A549 (cell line): ENCODE measurements around the gene AGBL4. TPM values are rescaled to one million over a fixed set of nuclear protein-coding genes. Genes with fewer than 3 reads are reported as not detected.

Experiments used
- ATAC-seq, 2 experiments: fragments of 200-7000 bp in 1 of 2; fragments of >200 bp in 1 of 2; cut with Nextera tagmentation in 1 of 2; cut with Tn5 transposase in 1 of 2; 3 replicates each; pipeline versions ENCODE4 v1.8.0 to v1.9.1; 2018 to 2020; ENCODE audit warnings: mild to moderate bottlenecking in 1 of 2, moderate library complexity in 1 of 2
- CTCF ChIA-PET: fragments of 300-600 bp; sonication (Branson Sonifier 250); formaldehyde crosslinking; extraction: SDS; loops from one replicate; lab custom pipeline; 2021; ENCODE audit warnings: antibody characterized with exemption, inconsistent platforms; lab: Yijun Ruan, JAX
- POLR2A ChIA-PET: fragments of 350-600 bp; formaldehyde crosslinking; extraction: SDS; loops from one replicate; lab custom pipeline; 2021; ENCODE audit warnings: antibody characterized with exemption, inconsistent platforms; lab: Yijun Ruan, JAX
- DNase-seq, 2 experiments: peaks; one replicate each; pipeline versions ENCODE4 v3.0.0 to v3.0.0-alpha.2; 2011 to 2016; ENCODE audit warnings: low read depth in 1 of 2, low spot score in 1 of 2
- FAIRE-seq: peaks from 2 replicates; lab custom pipeline; 2011; peaks lifted over from hg19 to GRCh38; lab: Jason Lieb, UNC
- H3K27ac ChIP-seq, 2 experiments: fragments of >200 bp; sonication (Bioruptor Twin); formaldehyde crosslinking; 3 replicates each; pipeline ENCODE4 v1.5.1; 2016 to 2017
- H3K4me1 ChIP-seq: fragments of >200 bp; sonication (Bioruptor Twin); formaldehyde crosslinking; 3 replicates; pipeline ENCODE4 v1.6.1; 2016
- H3K4me2 ChIP-seq: fragments of >200 bp; sonication (Bioruptor Twin); formaldehyde crosslinking; 3 replicates; pipeline ENCODE4 v1.6.1; 2016
- H3K4me3 ChIP-seq: fragments of >200 bp; sonication (Bioruptor Twin); formaldehyde crosslinking; 3 replicates; pipeline ENCODE4 v1.5.1; 2016
- H3K9me3 ChIP-seq: fragments of >200 bp; sonication (Bioruptor Twin); formaldehyde crosslinking; 3 replicates; pipeline ENCODE4 v1.6.1; 2016
- BHLHE40 ChIP-seq: IDR thresholded peaks from 2 replicates; pipeline ENCODE4 v1.6.1; 2012; ENCODE audit warnings: low read depth, low read length, inconsistent platforms
- CHD2 ChIP-seq: fragments of 150-350 bp; IDR thresholded peaks from 2 replicates; pipeline ENCODE4 v1.6.1; 2014; ENCODE audit warnings: low read length; ENCODE audit not compliant: partially characterized antibody
- FOXS1 ChIP-seq: fragments of 250-450 bp; sonication (Bioruptor Pico); IDR thresholded peaks from 2 replicates; pipeline ENCODE4 v1.5.0; 2020; ENCODE audit warnings: mild to moderate bottlenecking, moderate library complexity
- HOXA7 ChIP-seq: fragments of 250-450 bp; sonication (Bioruptor Pico); IDR thresholded peaks from 2 replicates; pipeline ENCODE4 v1.5.0; 2020; ENCODE audit warnings: mild to moderate bottlenecking, moderate library complexity
- HOXB13 ChIP-seq: fragments of 250-450 bp; sonication (Bioruptor Pico); IDR thresholded peaks from 2 replicates; pipeline ENCODE4 v1.5.0; 2020; ENCODE audit warnings: low read depth, mild to moderate bottlenecking, moderate library complexity
- HOXB5 ChIP-seq: fragments of 250-450 bp; sonication (Bioruptor Pico); IDR thresholded peaks from 2 replicates; pipeline ENCODE4 v1.5.0; 2020; ENCODE audit warnings: mild to moderate bottlenecking, moderate library complexity
- JUN ChIP-seq, 2 experiments: fragments of >200 bp; sonication (Bioruptor Twin); formaldehyde crosslinking; IDR thresholded peaks; 2 replicates in 1 of 2; 3 replicates in 1 of 2; pipeline ENCODE4 v1.6.1; 2016 to 2017
- JUNB ChIP-seq: fragments of >200 bp; sonication (Bioruptor Twin); formaldehyde crosslinking; IDR thresholded peaks from 2 replicates; pipeline ENCODE4 v1.6.1; 2016
- KDM1A ChIP-seq: fragments of 200-600 bp; sonication (generic); IDR thresholded peaks from 2 replicates; pipeline ENCODE4 v1.6.1; 2016; ENCODE audit warnings: low read depth, mild to moderate bottlenecking
- KDM5A ChIP-seq: fragments of 200-600 bp; sonication (generic); IDR thresholded peaks from 2 replicates; pipeline ENCODE4 v1.6.1; 2016; ENCODE audit warnings: antibody characterized with exemption, mild to moderate bottlenecking
- MAFK ChIP-seq: fragments of 450-650 bp; IDR thresholded peaks from 2 replicates; pipeline ENCODE4 v1.6.1; 2014; ENCODE audit not compliant: partially characterized antibody
- NPAS2 ChIP-seq: fragments of 250-450 bp; sonication (Bioruptor Pico); IDR thresholded peaks from 2 replicates; pipeline ENCODE4 v1.8.0; 2022; ENCODE audit warnings: mild to moderate bottlenecking, moderate library complexity, borderline replicate concordance
- NR3C1 ChIP-seq: fragments of >200 bp; sonication (Bioruptor Twin); formaldehyde crosslinking; IDR thresholded peaks from 3 replicates; pipeline ENCODE4 v1.6.1; 2017
- POLR2A ChIP-seq: IDR thresholded peaks from 2 replicates; pipeline ENCODE4 v1.6.1; 2012; ENCODE audit warnings: mild to moderate bottlenecking, low read length
- POLR2AphosphoS2 ChIP-seq: conservative IDR thresholded peaks from 2 replicates; pipeline ENCODE4 v1.6.1; 2012; ENCODE audit warnings: low read length, improper control_type of control experiment, inconsistent platforms
- RARB ChIP-seq: fragments of 250-450 bp; sonication (Bioruptor Pico); IDR thresholded peaks from 2 replicates; pipeline ENCODE4 v1.8.0; 2021; ENCODE audit warnings: mild to moderate bottlenecking, moderate library complexity
- TFCP2L1 ChIP-seq: fragments of 250-450 bp; sonication (Bioruptor Pico); IDR thresholded peaks from 2 replicates; pipeline ENCODE4 v1.5.0; 2021; ENCODE audit warnings: mild to moderate bottlenecking
- ZNF302 ChIP-seq: fragments of 250-450 bp; sonication (Bioruptor Pico); IDR thresholded peaks from 2 replicates; pipeline ENCODE4 v1.9.0; 2021; ENCODE audit warnings: inconsistent platforms, mild to moderate bottlenecking, moderate library complexity
- WGBS: methylation state at CpG from one replicate; pipeline ENCODE4 v1.1.6; 2017; ENCODE audit errors: missing lambda C conversion rate; 5-methylcytosine and 5-hydroxymethylcytosine counted together
- polyA plus RNA-seq, 4 experiments: library from polyadenylated mRNA; depleted of rRNA in 3 of 4; stranded (reverse); fragments of >200 nt; fragmentation: RNase III in 1 of 4; extraction: RNeasy Plus Mini Kit Qiagen cat#74134 plus additional on column Dnase treatment in 1 of 4; gene quantifications; 2 replicates in 3 of 4; 3 replicates in 1 of 4; pipeline ENCODE4 v1.2.3, GENCODE V29; 2011 to 2017
- TF ChIP-seq, protein P1 (sequence below): fragments of 200-600 bp; sonication (generic); IDR thresholded peaks from 2 replicates; pipeline ENCODE4 v1.6.1; 2016; ENCODE audit warnings: antibody characterized with exemption, mild to moderate bottlenecking, moderate library complexity
- TF ChIP-seq, protein P2 (sequence below): fragments of >200 bp; sonication (Bioruptor Twin); formaldehyde crosslinking; IDR thresholded peaks from 3 replicates; pipeline ENCODE4 v1.5.1; 2016

AGBL4 gene
- polyA plus RNA-seq, 2 of the 4 experiments (the other 2 are of a cell fraction), result not detected

DNA sequence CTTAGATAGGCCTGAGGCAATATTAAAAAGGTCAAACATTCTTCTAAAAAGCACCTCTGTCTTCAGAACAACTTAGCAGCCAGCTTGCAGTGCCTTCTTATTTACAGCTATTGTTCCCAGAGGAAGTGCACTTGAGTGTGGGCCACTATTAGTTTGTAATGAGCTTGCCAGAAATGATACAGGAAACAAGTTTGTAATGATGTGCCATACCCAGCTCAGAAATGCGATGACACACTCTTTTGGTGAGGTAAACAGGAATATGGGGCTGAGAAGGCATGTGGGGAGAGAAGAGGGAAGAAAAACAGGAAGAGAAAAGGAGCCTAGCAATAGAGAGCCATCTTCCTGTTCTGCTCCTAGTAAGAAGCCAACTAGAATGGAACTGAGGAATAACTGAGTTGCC, 295.4 kb downstream of the AGBL4 start:
- CTCF ChIA-PET, result no interaction called here
- no peak for DNase-seq
- H3K4me1 ChIP-seq, result no peaks in the 10 kb centered on the region
- TF ChIP-seq HOXB13 (CRISPR knock-in tag) (no peak), FOXS1 (CRISPR knock-in tag) (no peak), NPAS2 (CRISPR knock-in tag) (no peak), KDM1A (no peak), NR3C1 (no peak), POLR2AphosphoS2 (no peak)
- TF ChIP-seq, protein P1, sequence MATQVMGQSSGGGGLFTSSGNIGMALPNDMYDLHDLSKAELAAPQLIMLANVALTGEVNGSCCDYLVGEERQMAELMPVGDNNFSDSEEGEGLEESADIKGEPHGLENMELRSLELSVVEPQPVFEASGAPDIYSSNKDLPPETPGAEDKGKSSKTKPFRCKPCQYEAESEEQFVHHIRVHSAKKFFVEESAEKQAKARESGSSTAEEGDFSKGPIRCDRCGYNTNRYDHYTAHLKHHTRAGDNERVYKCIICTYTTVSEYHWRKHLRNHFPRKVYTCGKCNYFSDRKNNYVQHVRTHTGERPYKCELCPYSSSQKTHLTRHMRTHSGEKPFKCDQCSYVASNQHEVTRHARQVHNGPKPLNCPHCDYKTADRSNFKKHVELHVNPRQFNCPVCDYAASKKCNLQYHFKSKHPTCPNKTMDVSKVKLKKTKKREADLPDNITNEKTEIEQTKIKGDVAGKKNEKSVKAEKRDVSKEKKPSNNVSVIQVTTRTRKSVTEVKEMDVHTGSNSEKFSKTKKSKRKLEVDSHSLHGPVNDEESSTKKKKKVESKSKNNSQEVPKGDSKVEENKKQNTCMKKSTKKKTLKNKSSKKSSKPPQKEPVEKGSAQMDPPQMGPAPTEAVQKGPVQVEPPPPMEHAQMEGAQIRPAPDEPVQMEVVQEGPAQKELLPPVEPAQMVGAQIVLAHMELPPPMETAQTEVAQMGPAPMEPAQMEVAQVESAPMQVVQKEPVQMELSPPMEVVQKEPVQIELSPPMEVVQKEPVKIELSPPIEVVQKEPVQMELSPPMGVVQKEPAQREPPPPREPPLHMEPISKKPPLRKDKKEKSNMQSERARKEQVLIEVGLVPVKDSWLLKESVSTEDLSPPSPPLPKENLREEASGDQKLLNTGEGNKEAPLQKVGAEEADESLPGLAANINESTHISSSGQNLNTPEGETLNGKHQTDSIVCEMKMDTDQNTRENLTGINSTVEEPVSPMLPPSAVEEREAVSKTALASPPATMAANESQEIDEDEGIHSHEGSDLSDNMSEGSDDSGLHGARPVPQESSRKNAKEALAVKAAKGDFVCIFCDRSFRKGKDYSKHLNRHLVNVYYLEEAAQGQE, result no peak
- H3K9me3 ChIP-seq, result no peaks in the 10 kb centered on the region
- H3K4me2 ChIP-seq, result no peak overlapping the region
- 0% methylated on average over 1 of the region's 1 CpG for WGBS
- ATAC-seq, result no peak
- no peak overlapping the region for H3K27ac ChIP-seq
- no peak for FAIRE-seq
- H3K4me3 ChIP-seq, result no peak overlapping the region
- POLR2A ChIA-PET, result no interaction called here

DNA sequence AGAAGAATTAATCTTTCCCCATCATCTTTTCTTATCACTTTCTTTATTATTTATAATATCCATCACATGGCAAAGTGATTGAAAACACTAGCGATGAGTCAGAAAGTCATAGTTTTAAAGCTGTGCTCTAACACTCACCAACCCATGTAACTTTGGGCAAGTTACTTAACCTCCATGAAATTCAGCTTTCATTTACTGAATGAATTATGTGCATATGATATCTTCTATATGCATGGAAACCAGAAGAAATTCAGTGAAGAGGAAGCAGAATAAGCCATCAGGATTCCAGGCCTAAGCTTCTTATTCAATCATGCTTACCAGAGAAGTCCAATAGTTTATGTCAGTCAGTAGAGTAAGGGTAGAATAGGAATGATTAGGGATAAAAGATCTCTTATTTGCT, 300.1 kb downstream of the AGBL4 start:
- Histone ChIP-seq H3K27ac (no peak overlapping the region), H3K4me2 (no peak overlapping the region), H3K4me3 (no peak overlapping the region), H3K4me1 (no peaks in the 10 kb centered on the region)
- DNase-seq, result no peak
- TF ChIP-seq ZNF302 (CRISPR knock-in tag), result no peak
- TF ChIP-seq HOXB5 (CRISPR knock-in tag), result no peak
- no peak for TF ChIP-seq JUNB
- no peak for TF ChIP-seq TFCP2L1 (CRISPR knock-in tag)
- no peak for TF ChIP-seq MAFK
- TF ChIP-seq POLR2A, result no peak
- TF ChIP-seq, protein P1, result no peak
- no peak for TF ChIP-seq KDM5A
- no peak for TF ChIP-seq BHLHE40
- TF ChIP-seq, protein P2, sequence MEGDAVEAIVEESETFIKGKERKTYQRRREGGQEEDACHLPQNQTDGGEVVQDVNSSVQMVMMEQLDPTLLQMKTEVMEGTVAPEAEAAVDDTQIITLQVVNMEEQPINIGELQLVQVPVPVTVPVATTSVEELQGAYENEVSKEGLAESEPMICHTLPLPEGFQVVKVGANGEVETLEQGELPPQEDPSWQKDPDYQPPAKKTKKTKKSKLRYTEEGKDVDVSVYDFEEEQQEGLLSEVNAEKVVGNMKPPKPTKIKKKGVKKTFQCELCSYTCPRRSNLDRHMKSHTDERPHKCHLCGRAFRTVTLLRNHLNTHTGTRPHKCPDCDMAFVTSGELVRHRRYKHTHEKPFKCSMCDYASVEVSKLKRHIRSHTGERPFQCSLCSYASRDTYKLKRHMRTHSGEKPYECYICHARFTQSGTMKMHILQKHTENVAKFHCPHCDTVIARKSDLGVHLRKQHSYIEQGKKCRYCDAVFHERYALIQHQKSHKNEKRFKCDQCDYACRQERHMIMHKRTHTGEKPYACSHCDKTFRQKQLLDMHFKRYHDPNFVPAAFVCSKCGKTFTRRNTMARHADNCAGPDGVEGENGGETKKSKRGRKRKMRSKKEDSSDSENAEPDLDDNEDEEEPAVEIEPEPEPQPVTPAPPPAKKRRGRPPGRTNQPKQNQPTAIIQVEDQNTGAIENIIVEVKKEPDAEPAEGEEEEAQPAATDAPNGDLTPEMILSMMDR, result no peak
- TF ChIP-seq HOXA7 (CRISPR knock-in tag), result no peak
- no peak for TF ChIP-seq JUN (IDR thresholded peaks at IDR 0.05)
- TF ChIP-seq RARB, result no peak
- no peak for TF ChIP-seq CHD2
- TF ChIP-seq, all 56 proteins: peak for 0
- ChIA-PET POLR2A (no interaction called here), CTCF (no interaction called here)
- WGBS, result 0% methylated on average over 1 of the region's 1 CpG
- FAIRE-seq (no peak), ATAC-seq (no peak)
- no peaks in the 10 kb centered on the region for H3K9me3 ChIP-seq
